Measurements from ENCODE around the gene RTL10.

The RTL10 gene

GRCh38 chr22:19897726-19898125, 43.1 kb upstream of the RTL10 start:
- no peak overlapping the region for H3K4me3 ChIP-seq (ENCODE audit: low read depth in 1 of 2, low read length in 2 of 2)
- H2AFZ ChIP-seq (ENCODE audit: low read depth, low read length): no peak overlapping the region
- ATAC-seq (ENCODE audit: insufficient read depth, low read depth): no peak
- peak overlapping the region; percentile 69 for H3K27ac ChIP-seq (ENCODE audit: low read length)
- DNase-seq: no peak
- no peaks in the 10 kb centered on the region for H3K27me3 ChIP-seq (ENCODE audit: insufficient read depth, low read length, poor library complexity)
- H3K4me2 ChIP-seq (ENCODE audit: insufficient read depth, low read length): no peak overlapping the region
- no peak for TF ChIP-seq EZH2 (IDR thresholded peaks at IDR 0.05; ENCODE audit: borderline replicate concordance, low read depth, low read length, severe bottlenecking)
- TF ChIP-seq, protein P1, sequence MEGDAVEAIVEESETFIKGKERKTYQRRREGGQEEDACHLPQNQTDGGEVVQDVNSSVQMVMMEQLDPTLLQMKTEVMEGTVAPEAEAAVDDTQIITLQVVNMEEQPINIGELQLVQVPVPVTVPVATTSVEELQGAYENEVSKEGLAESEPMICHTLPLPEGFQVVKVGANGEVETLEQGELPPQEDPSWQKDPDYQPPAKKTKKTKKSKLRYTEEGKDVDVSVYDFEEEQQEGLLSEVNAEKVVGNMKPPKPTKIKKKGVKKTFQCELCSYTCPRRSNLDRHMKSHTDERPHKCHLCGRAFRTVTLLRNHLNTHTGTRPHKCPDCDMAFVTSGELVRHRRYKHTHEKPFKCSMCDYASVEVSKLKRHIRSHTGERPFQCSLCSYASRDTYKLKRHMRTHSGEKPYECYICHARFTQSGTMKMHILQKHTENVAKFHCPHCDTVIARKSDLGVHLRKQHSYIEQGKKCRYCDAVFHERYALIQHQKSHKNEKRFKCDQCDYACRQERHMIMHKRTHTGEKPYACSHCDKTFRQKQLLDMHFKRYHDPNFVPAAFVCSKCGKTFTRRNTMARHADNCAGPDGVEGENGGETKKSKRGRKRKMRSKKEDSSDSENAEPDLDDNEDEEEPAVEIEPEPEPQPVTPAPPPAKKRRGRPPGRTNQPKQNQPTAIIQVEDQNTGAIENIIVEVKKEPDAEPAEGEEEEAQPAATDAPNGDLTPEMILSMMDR (IDR thresholded peaks at IDR 0.05; ENCODE audit: borderline replicate concordance, extremely low read depth, low read length, poor library complexity, severe bottlenecking): no peak
- no peaks in the 10 kb centered on the region for H4K20me1 ChIP-seq (ENCODE audit: insufficient read depth, low read length)
- peaks cover 4% of the 10 kb centered on the region; the same call in 1 of the 2 replicates for H3K79me2 ChIP-seq (ENCODE audit: insufficient read depth, low read length)
- H3K4me1 ChIP-seq (ENCODE audit: insufficient read depth, low read length): peaks cover 43% of the 10 kb centered on the region
- H3K36me3 ChIP-seq (ENCODE audit: insufficient read depth, low read length): peaks cover 14% of the 10 kb centered on the region
- H3K9ac ChIP-seq (ENCODE audit: low read depth, low read length): no peak overlapping the region
- H3K9me3 ChIP-seq (ENCODE audit: insufficient read depth, low read length, severe bottlenecking): no peaks in the 10 kb centered on the region

- Histone ChIP-seq H3K4me1 (ENCODE audit: insufficient read depth, low read length) (peaks cover 52% of the 10 kb centered on the region), H3K79me2 (ENCODE audit: insufficient read depth, low read length) (peaks cover 4% of the 10 kb centered on the region; the same call in 1 of the 2 replicates), H3K27me3 (ENCODE audit: insufficient read depth, low read length, poor library complexity) (no peaks in the 10 kb centered on the region), H2AFZ (ENCODE audit: low read depth, low read length) (no peak overlapping the region), H3K27ac (ENCODE audit: low read length) (peak overlapping the region; percentile 69), H3K36me3 (ENCODE audit: insufficient read depth, low read length) (peaks cover 14% of the 10 kb centered on the region), H3K9ac (ENCODE audit: low read depth, low read length) (peak overlapping the region; percentile 6; the same call in 1 of the 2 replicates), H3K4me3 (ENCODE audit: low read depth in 1 of 2, low read length in 2 of 2) (no peak overlapping the region), H3K4me2 (ENCODE audit: insufficient read depth, low read length) (no peak overlapping the region), H3K9me3 (ENCODE audit: insufficient read depth, low read length, severe bottlenecking) (no peaks in the 10 kb centered on the region), H4K20me1 (ENCODE audit: insufficient read depth, low read length) (no peaks in the 10 kb centered on the region)
- no peak for ATAC-seq (ENCODE audit: insufficient read depth, low read depth)
- TF ChIP-seq, protein P1 (IDR thresholded peaks at IDR 0.05; ENCODE audit: borderline replicate concordance, extremely low read depth, low read length, poor library complexity, severe bottlenecking): peak; percentile 31
- no peak for TF ChIP-seq EZH2 (IDR thresholded peaks at IDR 0.05; ENCODE audit: borderline replicate concordance, low read depth, low read length, severe bottlenecking)
- peak; percentile 34 for DNase-seq
Observed at GRCh38 chr22:19896665-19897355, 42.1 kb upstream of the RTL10 start.

- ATAC-seq (ENCODE audit: insufficient read depth, low read depth): no peak
- no peak overlapping the region for H3K4me3 ChIP-seq (ENCODE audit: low read depth in 1 of 2, low read length in 2 of 2)
- H3K9me3 ChIP-seq (ENCODE audit: insufficient read depth, low read length, severe bottlenecking): no peaks in the 10 kb centered on the region
- no peak overlapping the region for H3K4me2 ChIP-seq (ENCODE audit: insufficient read depth, low read length)
- H3K27me3 ChIP-seq (ENCODE audit: insufficient read depth, low read length, poor library complexity): no peaks in the 10 kb centered on the region
- peak overlapping the region; percentile 72 for H3K27ac ChIP-seq (ENCODE audit: low read length)
- H2AFZ ChIP-seq (ENCODE audit: low read depth, low read length): no peak overlapping the region
- H3K9ac ChIP-seq (ENCODE audit: low read depth, low read length): 0 out of 2 replicates have a peak overlapping the region, but pooled peaks have one; percentile 2
- no peak for TF ChIP-seq EZH2 (IDR thresholded peaks at IDR 0.05; ENCODE audit: borderline replicate concordance, low read depth, low read length, severe bottlenecking)
- TF ChIP-seq, protein P1 (IDR thresholded peaks at IDR 0.05; ENCODE audit: borderline replicate concordance, extremely low read depth, low read length, poor library complexity, severe bottlenecking): no peak
- H3K4me1 ChIP-seq (ENCODE audit: insufficient read depth, low read length): peaks cover 67% of the 10 kb centered on the region
- peak; percentile 37 for DNase-seq
- H3K79me2 ChIP-seq (ENCODE audit: insufficient read depth, low read length): peaks cover 4% of the 10 kb centered on the region; the same call in 1 of the 2 replicates
- peaks cover 14% of the 10 kb centered on the region for H3K36me3 ChIP-seq (ENCODE audit: insufficient read depth, low read length)
- no peaks in the 10 kb centered on the region for H4K20me1 ChIP-seq (ENCODE audit: insufficient read depth, low read length)
Observed at GRCh38 chr22:19895160-19895849, 40.6 kb upstream of the RTL10 start.
